K562 (cell line): ENCODE measurements around the gene TNPO3. TPM values are rescaled to one million over a fixed set of nuclear protein-coding genes. Genes with fewer than 3 reads are reported as not detected.
A peak's percentile ranks its signal among the peaks of the same experiment; 100 is the strongest.

Experiments used
- HNRNPH1 ChIP-seq: fragments of 200-400 bp; formaldehyde crosslinking; optimal IDR thresholded peaks from 2 replicates; pipeline ENCODE3; 2017; ENCODE audit warnings: low read depth, mild to moderate bottlenecking, low read length, moderate library complexity
- LARP7 ChIP-seq: fragments of 450-650 bp; IDR thresholded peaks from 2 replicates; pipeline ENCODE4 v1.6.1; 2016
- NFIC ChIP-seq: fragments of 450-650 bp; IDR thresholded peaks from 2 replicates; pipeline ENCODE4 v1.6.1; 2017; ENCODE audit warnings: mild to moderate bottlenecking, inconsistent platforms
- RAD51 ChIP-seq: fragments of 450-650 bp; IDR thresholded peaks from 2 replicates; pipeline ENCODE4 v1.7.1; 2016; ENCODE audit warnings: low read depth, mild to moderate bottlenecking, borderline replicate concordance
- SETDB1 ChIP-seq: IDR thresholded peaks from one replicate; pipeline ENCODE4 v1.6.1; 2012; ENCODE audit warnings: low read length, control low read depth, inconsistent platforms
- SLC30A9 ChIP-seq: fragments of 250-450 bp; sonication (Bioruptor Pico); IDR thresholded peaks from 2 replicates; pipeline ENCODE4 v1.8.0; 2022; ENCODE audit warnings: mild to moderate bottlenecking, moderate library complexity
- SPI1 ChIP-seq: IDR thresholded peaks from 2 replicates; pipeline ENCODE4 v1.6.1; 2011; ENCODE audit warnings: low read depth, low read length, control low read depth, borderline replicate concordance
- ZNF695 ChIP-seq: fragments of 450-650 bp; formaldehyde crosslinking; IDR thresholded peaks from 2 replicates; pipeline ENCODE4 v1.4.0; 2020; ENCODE audit warnings: mild to moderate bottlenecking, moderate library complexity
- polyA plus RNA-seq, 8 experiments: library from polyadenylated mRNA; depleted of rRNA in 4 of 8; stranded (reverse) in 5 of 8; unstranded in 3 of 8; fragments of >200 nt; fragmentation: Nextera tagmentation in 2 of 8; fragmentation: Illumina TruSeq in 1 of 8; extraction: Ambion mirVana in 2 of 8; extraction: Trizol in 1 of 8; gene quantifications; 2 replicates each; pipeline versions ENCODE4 v1.2.1 to v1.2.3, GENCODE V29; 2011 to 2014; ENCODE audit warnings: inconsistent platforms in 1 of 8, missing spikeins in 1 of 8
- total RNA-seq, 7 experiments: library from RNA; depleted of rRNA in 6 of 7; stranded (reverse); fragments of >200 nt in 6 of 7; fragmentation: Illumina TruSeq in 2 of 7; extraction: Trizol in 2 of 7; gene quantifications; 2 replicates each; pipeline versions ENCODE4 v1.2.1 to v1.2.3, GENCODE V29; 2011 to 2021; ENCODE audit warnings: low replicate concordance in 1 of 7
- TF ChIP-seq, protein P1 (sequence below): fragments of 250-450 bp; sonication (Bioruptor Pico); IDR thresholded peaks from 2 replicates; pipeline ENCODE4 v1.8.0; 2022; ENCODE audit warnings: inconsistent platforms, mild to moderate bottlenecking, moderate library complexity, borderline replicate concordance
- TF ChIP-seq, protein P2 (sequence below): fragments of 450-650 bp; formaldehyde crosslinking; IDR thresholded peaks from 2 replicates; pipeline ENCODE4 v1.4.0; 2020; ENCODE audit warnings: mild to moderate bottlenecking, mixed read lengths
- TF ChIP-seq, protein P3 (sequence below): fragments of 250-450 bp; sonication (Bioruptor Pico); IDR thresholded peaks from 2 replicates; pipeline ENCODE4 v1.5.0; 2021; ENCODE audit warnings: mild to moderate bottlenecking, moderate library complexity
- TF ChIP-seq, protein P4 (sequence below): sonication (generic); formaldehyde crosslinking; IDR thresholded peaks from 2 replicates; pipeline ENCODE4 v1.9.0; 2022; ENCODE audit warnings: mild to moderate bottlenecking, missing genetic modification reagents
- TF ChIP-seq, protein P5 (sequence below): IDR thresholded peaks from 2 replicates; pipeline ENCODE4 v1.6.1; 2011; ENCODE audit warnings: borderline replicate concordance, low read depth, mild to moderate bottlenecking, moderate library complexity, low read length; ENCODE audit not compliant: insufficient read depth, poor library complexity, severe bottlenecking

Gene TNPO3
- total and polyA plus RNA-seq, 9 of the 15 experiments (the other 6 are each of a cell fraction or from before 2014, with no cell fraction given) = 35.8 to 125 (median 110) TPM

DNA sequence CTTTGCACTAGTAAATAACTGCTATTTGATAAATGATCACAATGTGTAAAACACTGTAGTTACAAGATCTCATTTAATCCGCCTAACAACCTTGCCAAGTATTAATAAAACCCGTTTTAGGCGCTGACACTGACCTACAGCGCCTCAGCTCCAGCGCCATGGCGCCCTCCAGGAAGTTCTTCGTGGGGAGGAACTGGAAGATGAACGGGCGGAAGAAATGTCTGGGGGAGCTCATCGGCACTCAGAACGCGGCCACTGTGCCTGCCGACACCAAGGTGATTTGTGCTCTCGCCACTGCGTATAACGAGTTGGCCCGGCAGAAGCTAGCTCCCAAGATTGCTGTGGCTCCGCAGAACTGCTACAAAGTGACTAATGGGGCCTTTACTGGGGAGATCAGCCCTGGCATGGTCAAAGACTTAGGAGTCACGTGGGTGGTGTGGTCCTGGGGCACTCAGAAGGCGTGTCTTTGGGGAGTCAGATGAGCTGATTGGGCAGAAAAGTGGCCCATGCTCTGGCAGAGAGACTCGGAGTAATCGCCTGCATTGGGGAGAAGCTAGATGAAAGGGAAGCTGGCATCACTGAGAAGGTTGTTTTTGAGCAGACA, 1.1 kb upstream of the TNPO3 start (continued):
- TF ChIP-seq, protein P1, sequence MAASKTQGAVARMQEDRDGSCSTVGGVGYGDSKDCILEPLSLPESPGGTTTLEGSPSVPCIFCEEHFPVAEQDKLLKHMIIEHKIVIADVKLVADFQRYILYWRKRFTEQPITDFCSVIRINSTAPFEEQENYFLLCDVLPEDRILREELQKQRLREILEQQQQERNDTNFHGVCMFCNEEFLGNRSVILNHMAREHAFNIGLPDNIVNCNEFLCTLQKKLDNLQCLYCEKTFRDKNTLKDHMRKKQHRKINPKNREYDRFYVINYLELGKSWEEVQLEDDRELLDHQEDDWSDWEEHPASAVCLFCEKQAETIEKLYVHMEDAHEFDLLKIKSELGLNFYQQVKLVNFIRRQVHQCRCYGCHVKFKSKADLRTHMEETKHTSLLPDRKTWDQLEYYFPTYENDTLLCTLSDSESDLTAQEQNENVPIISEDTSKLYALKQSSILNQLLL (CRISPR knock-in tag) = 0 out of 2 replicates have a peak, but pooled peaks have one; percentile 8
- TF ChIP-seq HNRNPH1 (no peak), RAD51 (peak; percentile 55; the same call in 1 of the 2 replicates), SETDB1 (no peak), ZNF695 (CRISPR knock-in tag) (no peak), NFIC (0 out of 2 replicates have a peak, but pooled peaks have one; percentile 8), SLC30A9 (CRISPR knock-in tag) (no peak), LARP7 (no peak), SPI1 (peak; percentile 46; the same call in 1 of the 2 replicates)
- TF ChIP-seq, protein P2, sequence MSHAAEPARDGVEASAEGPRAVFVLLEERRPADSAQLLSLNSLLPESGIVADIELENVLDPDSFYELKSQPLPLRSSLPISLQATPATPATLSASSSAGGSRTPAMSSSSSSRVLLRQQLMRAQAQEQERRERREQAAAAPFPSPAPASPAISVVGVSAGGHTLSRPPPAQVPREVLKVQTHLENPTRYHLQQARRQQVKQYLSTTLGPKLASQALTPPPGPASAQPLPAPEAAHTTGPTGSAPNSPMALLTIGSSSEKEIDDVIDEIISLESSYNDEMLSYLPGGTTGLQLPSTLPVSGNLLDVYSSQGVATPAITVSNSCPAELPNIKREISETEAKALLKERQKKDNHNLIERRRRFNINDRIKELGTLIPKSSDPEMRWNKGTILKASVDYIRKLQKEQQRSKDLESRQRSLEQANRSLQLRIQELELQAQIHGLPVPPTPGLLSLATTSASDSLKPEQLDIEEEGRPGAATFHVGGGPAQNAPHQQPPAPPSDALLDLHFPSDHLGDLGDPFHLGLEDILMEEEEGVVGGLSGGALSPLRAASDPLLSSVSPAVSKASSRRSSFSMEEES (CRISPR knock-in tag) = peak; percentile 53
- TF ChIP-seq, protein P3, sequence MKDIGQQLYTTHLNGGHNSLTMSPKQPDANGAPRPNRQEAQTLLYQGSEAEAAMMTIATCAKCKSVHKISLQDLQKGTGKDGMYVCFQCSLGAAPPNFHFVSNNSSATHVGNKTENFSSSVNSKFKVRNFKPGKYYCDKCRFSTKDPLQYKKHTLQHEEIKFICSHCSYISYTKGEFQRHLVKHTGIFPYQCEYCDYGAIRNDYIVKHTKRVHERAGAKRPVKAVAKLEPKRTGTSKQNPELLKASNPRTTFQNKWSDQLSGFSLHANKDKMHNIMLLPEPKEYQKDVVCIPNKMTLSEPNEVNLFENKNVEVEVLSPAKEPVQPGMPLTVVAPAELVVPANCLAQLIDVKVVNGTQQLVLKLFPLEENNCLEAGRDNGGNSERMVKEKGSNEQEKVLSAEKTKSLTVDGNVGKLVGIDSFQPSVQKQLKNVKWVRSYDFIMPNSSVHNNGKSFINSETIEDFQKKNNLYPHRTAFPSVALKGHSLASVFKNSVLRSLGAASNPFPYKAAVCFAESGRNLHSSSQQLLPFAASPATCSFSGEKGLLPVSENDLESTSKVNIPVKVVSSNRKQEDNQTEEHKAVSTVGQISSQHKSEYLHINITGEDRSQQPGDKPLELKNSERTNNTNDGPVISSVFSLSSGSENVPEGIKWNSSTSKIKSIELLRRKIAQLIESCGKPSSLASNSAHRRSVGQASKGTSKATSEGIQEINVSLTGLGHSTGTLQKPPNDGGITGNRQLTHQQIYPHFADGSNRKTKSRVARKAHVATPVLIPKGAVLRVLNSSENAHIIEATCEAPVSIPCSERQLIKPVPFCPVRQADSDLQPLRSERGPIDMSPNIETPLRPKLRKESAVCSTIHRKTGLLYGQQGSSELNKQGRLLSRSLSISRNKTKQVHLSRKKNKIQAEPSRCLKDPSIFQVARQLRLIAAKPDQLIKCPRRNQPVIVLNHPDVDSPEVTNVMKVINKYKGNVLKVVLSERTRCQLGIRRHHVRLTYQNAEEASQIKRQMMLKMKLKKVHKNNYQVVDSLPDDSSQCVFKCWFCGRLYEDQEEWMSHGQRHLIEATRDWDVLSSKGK = no peak
- TF ChIP-seq, protein P4, sequence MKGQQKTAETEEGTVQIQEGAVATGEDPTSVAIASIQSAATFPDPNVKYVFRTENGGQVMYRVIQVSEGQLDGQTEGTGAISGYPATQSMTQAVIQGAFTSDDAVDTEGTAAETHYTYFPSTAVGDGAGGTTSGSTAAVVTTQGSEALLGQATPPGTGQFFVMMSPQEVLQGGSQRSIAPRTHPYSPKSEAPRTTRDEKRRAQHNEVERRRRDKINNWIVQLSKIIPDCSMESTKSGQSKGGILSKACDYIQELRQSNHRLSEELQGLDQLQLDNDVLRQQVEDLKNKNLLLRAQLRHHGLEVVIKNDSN (CRISPR knock-in tag) = peak; percentile 65
- TF ChIP-seq, protein P5, sequence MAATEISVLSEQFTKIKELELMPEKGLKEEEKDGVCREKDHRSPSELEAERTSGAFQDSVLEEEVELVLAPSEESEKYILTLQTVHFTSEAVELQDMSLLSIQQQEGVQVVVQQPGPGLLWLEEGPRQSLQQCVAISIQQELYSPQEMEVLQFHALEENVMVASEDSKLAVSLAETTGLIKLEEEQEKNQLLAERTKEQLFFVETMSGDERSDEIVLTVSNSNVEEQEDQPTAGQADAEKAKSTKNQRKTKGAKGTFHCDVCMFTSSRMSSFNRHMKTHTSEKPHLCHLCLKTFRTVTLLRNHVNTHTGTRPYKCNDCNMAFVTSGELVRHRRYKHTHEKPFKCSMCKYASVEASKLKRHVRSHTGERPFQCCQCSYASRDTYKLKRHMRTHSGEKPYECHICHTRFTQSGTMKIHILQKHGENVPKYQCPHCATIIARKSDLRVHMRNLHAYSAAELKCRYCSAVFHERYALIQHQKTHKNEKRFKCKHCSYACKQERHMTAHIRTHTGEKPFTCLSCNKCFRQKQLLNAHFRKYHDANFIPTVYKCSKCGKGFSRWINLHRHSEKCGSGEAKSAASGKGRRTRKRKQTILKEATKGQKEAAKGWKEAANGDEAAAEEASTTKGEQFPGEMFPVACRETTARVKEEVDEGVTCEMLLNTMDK = no peak
